SU-DHL-6 (cell line): ENCODE measurements around the gene UTP3.
"Not testable (repeated sequence)": the region's sequence is repeated elsewhere in the genome, so short reads cannot be mapped to it uniquely, and the experiment has no call there.

Experiments
- H2AFZ ChIP-seq: fragments of 200-600 bp; sonication (generic); 2 replicates; pipeline ENCODE4 v1.6.1; 2014; ENCODE audit warnings: low read depth, mild to moderate bottlenecking, moderate library complexity, mixed read lengths, antibody characterized with exemption, low read length; ENCODE audit not compliant: severe bottlenecking
- H3F3A ChIP-seq: fragments of 200-600 bp; shearing (Covaris generic); 2 replicates; pipeline ENCODE4 v1.6.0; 2016; ENCODE audit warnings: antibody characterized with exemption, mild to moderate bottlenecking; ENCODE audit not compliant: insufficient read depth
- H3K27ac ChIP-seq: fragments of 200-600 bp; sonication (generic); 2 replicates; pipeline ENCODE4 v1.5.1; 2016; ENCODE audit warnings: low read depth, mild to moderate bottlenecking, low read length, moderate library complexity, mixed read lengths
- H3K27me3 ChIP-seq: fragments of 200-600 bp; sonication (generic), shearing (Covaris generic); 2 replicates; pipeline ENCODE4 v1.6.0; 2014; ENCODE audit warnings: mild to moderate bottlenecking, low read length
- H3K36me3 ChIP-seq: fragments of 200-600 bp; sonication (generic); 2 replicates; pipeline ENCODE4 v1.6.1; 2014; ENCODE audit warnings: mild to moderate bottlenecking, low read length, mixed read lengths
- H3K4me2 ChIP-seq: fragments of 300-600, 200-600 bp; shearing (Covaris generic), sonication (generic); 2 replicates; pipeline ENCODE4 v1.6.0; 2014; ENCODE audit warnings: low read length, low read depth, mild to moderate bottlenecking; ENCODE audit not compliant: poor library complexity, severe bottlenecking
- H3K4me3 ChIP-seq: fragments of 200-600 bp; sonication (generic); 2 replicates; pipeline ENCODE4 v1.5.1; 2014; ENCODE audit warnings: antibody characterized with exemption, low read length, mild to moderate bottlenecking, mixed read lengths; ENCODE audit not compliant: insufficient read depth, poor library complexity, severe bottlenecking
- H3K79me2 ChIP-seq: fragments of 200-600 bp; sonication (generic); 2 replicates; pipeline ENCODE4 v1.6.1; 2014; ENCODE audit warnings: mild to moderate bottlenecking, low read length, moderate library complexity; ENCODE audit not compliant: insufficient read depth
- H3K9ac ChIP-seq: fragments of 200-600 bp; sonication (generic); 2 replicates; pipeline ENCODE4 v1.7.0; 2014; ENCODE audit warnings: mild to moderate bottlenecking, low read length
- H3K9me2 ChIP-seq: fragments of 200-600 bp; sonication (generic); replicated peaks from 2 replicates; pipeline ENCODE4 v1.6.1; 2014; ENCODE audit warnings: low read length; ENCODE audit not compliant: insufficient read depth
- H3K9me3 ChIP-seq: fragments of 200-600 bp; sonication (generic); 2 replicates; pipeline ENCODE4 v1.6.1; 2014; ENCODE audit warnings: low read length, mixed read lengths; ENCODE audit not compliant: insufficient read depth
- H4K20me1 ChIP-seq: fragments of 200-600 bp; sonication (generic); 2 replicates; pipeline ENCODE4 v1.6.1; 2014; ENCODE audit warnings: low read depth, mild to moderate bottlenecking, antibody characterized with exemption, low read length, moderate library complexity, mixed read lengths
- CTCF ChIP-seq: fragments of 200-600 bp; sonication (generic); IDR thresholded peaks from one replicate; pipeline ENCODE4 v1.5.1; 2017; ENCODE audit warnings: antibody characterized with exemption, mild to moderate bottlenecking, low read length, moderate library complexity; ENCODE audit not compliant: insufficient read depth, poor library complexity, severe bottlenecking
- EZH2phosphoT487 ChIP-seq: fragments of 200-600 bp; sonication (generic), shearing (Covaris generic); conservative IDR thresholded peaks from 2 replicates; pipeline ENCODE4 v1.6.1; 2018; ENCODE audit warnings: mild to moderate bottlenecking, antibody characterized with exemption, low read length, moderate library complexity, mixed read lengths

Gene UTP3

DNA sequence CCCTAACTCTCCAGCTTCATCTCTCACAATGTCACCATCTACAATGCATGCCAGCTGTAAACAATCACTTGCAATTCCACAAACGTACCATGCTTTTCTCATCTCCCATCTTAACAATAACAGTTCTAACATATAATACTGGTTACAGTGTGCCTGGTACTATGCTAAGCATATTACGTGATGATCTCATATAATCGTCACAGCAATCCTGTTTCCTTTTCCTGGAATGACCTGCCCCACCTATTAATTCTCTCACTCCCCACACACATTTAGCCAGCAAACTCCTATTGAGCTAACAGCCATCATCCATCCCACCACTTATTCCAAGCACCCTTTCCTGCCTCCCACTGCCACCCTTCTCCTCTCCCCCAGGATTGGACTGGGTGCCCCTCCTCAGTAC is 29.9 kb upstream of the UTP3 start:
- peaks cover 3% of the 10 kb centered on the region; the same call in 1 of the 2 replicates for H4K20me1 ChIP-seq
- H3K27ac ChIP-seq: peak overlapping the region; percentile 34; the same call in 1 of the 2 replicates
- no peak for TF ChIP-seq CTCF
- H3K36me3 ChIP-seq: peaks cover 25% of the 10 kb centered on the region; the same call in 1 of the 2 replicates
- no peaks in the 10 kb centered on the region for H3K9me2 ChIP-seq
- peak overlapping the region; percentile 49 for H3K4me2 ChIP-seq
- H3F3A ChIP-seq: peaks cover 62% of the 10 kb centered on the region
- H3K79me2 ChIP-seq: peaks cover 52% of the 10 kb centered on the region
- no peak overlapping the region for H3K4me3 ChIP-seq
- H3K27me3 ChIP-seq: no peaks in the 10 kb centered on the region
- H3K9me3 ChIP-seq: no peaks in the 10 kb centered on the region
- H3K9ac ChIP-seq: no peak overlapping the region; the same call in 1 of the 2 replicates
- H2AFZ ChIP-seq: no peak overlapping the region

GRCh38 chr4:70660106-70660505 is 28.2 kb upstream of the UTP3 start:
- Histone ChIP-seq H4K20me1 (peaks cover 3% of the 10 kb centered on the region; the same call in 1 of the 2 replicates), H2AFZ (no peak overlapping the region), H3K9ac (peak overlapping the region; percentile 25; the same call in 1 of the 2 replicates), H3K79me2 (peaks cover 66% of the 10 kb centered on the region), H3F3A (peaks cover 48% of the 10 kb centered on the region), H3K27me3 (no peaks in the 10 kb centered on the region), H3K27ac (peak overlapping the region; percentile 89), H3K4me3 (peak overlapping the region; percentile 37), H3K9me2 (no peaks in the 10 kb centered on the region), H3K4me2 (peak overlapping the region; percentile 74), H3K36me3 (peaks cover 30% of the 10 kb centered on the region), H3K9me3 (no peaks in the 10 kb centered on the region)
- TF ChIP-seq EZH2phosphoT487 (no peak), CTCF (no peak)

- peaks cover 79% of the 10 kb centered on the region for H3K79me2 ChIP-seq
- not testable (repeated sequence) for H2AFZ ChIP-seq, H4K20me1 ChIP-seq, H3K9me3 ChIP-seq, H3K9me2 ChIP-seq, H3K27me3 ChIP-seq
- H3K27ac ChIP-seq: peak overlapping the region; percentile 89
- H3K4me2 ChIP-seq: peak overlapping the region; percentile 74
- H3F3A ChIP-seq: peaks cover 35% of the 10 kb centered on the region
- peak overlapping the region; percentile 40 for H3K4me3 ChIP-seq
- peaks cover 23% of the 10 kb centered on the region for H3K36me3 ChIP-seq
- H3K9ac ChIP-seq: peak overlapping the region; percentile 25
Measured at GRCh38 chr4:70661309-70661922, 26.9 kb upstream of the UTP3 start.

DNA sequence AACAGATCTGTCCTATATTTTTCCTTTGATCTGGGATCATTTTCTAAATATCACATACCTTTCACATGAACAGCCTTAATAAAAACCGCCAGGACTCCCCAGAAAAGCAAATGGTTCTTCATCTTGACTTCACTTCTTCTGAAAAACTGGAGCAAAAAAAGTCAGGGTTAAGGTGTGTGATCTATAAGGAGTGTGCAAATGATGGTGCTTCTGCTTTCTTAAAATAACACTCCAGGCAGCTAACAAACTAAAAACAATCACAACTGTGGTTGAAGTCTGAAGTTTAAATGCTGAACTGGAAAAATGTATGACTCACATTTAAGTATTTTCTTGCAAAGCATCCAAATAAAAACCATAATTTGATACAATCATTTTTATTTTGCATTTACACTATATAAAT is 22.0 kb upstream of the UTP3 start, which contains the start of gene JCHAIN:
Gene JCHAIN (minus strand): TSS at position 140 of the 400 bp plus-strand sequence. CDS start 18 bp downstream, at position 122.
- no peak for TF ChIP-seq CTCF
- no peak for TF ChIP-seq EZH2phosphoT487
- H3K9me3 ChIP-seq: no peaks in the 10 kb centered on the region
- H3K9me2 ChIP-seq: no peaks in the 10 kb centered on the region
- no peak within 1 kb of the TSS for H2AFZ ChIP-seq
- H3K4me2 ChIP-seq: peak within 1 kb of the TSS; percentile 74
- no peaks in the 10 kb centered on the region for H4K20me1 ChIP-seq
- peak within 1 kb of the TSS; percentile 67 for H3K9ac ChIP-seq
- peaks cover 45% of the 10 kb centered on the region for H3K79me2 ChIP-seq
- H3K27ac ChIP-seq: peak within 1 kb of the TSS; percentile 89
- no peaks in the 10 kb centered on the region for H3K27me3 ChIP-seq
- peaks cover 10% of the 10 kb centered on the region for H3K36me3 ChIP-seq
- peaks cover 20% of the 10 kb centered on the region; the same call in 1 of the 2 replicates for H3F3A ChIP-seq
- peak within 1 kb of the TSS; percentile 80 for H3K4me3 ChIP-seq
